Natural killer cell (primary cell): ENCODE data around the gene SORCS1. TPM values are rescaled to one million over a fixed set of nuclear protein-coding genes. Genes with fewer than 3 reads are reported as not detected.

Experiments used
- ATAC-seq, 3 donors: fragments of 150-1000 bp in 2 of 3; fragments of 200-7000 bp in 1 of 3; cut with Tn5 transposase; 1 replicate in 1 of 3; 2 replicates in 2 of 3; pipeline ENCODE4 v1.10.0; 2021; ENCODE audit warnings: mild to moderate bottlenecking in 2 of 3, moderate library complexity in 2 of 3
- DNase-seq, 2 donors: peaks; one replicate each; pipeline versions ENCODE4 v3.0.0 to v3.0.0-alpha.2; 2013 to 2021; ENCODE audit warnings: mixed read lengths in 1 of 2
- H3K27ac ChIP-seq: one replicate; pipeline ENCODE4 v1.5.1; 2013; ENCODE audit warnings: mild to moderate bottlenecking, low read length
- H3K27me3 ChIP-seq: one replicate; pipeline ENCODE4 v1.6.1; 2013; ENCODE audit warnings: low read length; ENCODE audit not compliant: control insufficient read depth, insufficient read depth
- H3K36me3 ChIP-seq: one replicate; pipeline ENCODE4 v1.6.1; 2013; ENCODE audit warnings: low read length; ENCODE audit not compliant: control insufficient read depth, insufficient read depth
- H3K4me1 ChIP-seq: one replicate; pipeline ENCODE4 v1.6.1; 2013; ENCODE audit warnings: low read length; ENCODE audit not compliant: control insufficient read depth, insufficient read depth
- H3K4me3 ChIP-seq: one replicate; pipeline ENCODE4 v1.5.1; 2013; ENCODE audit warnings: low read length
- H3K9me3 ChIP-seq: one replicate; pipeline ENCODE4 v1.6.1; 2013; ENCODE audit warnings: low read length; ENCODE audit not compliant: control insufficient read depth, insufficient read depth
- H3K27ac Mint-ChIP-seq, 2 donors: one replicate each; pipeline ENCODE4 v1.8.0; 2022; ENCODE audit warnings: mild to moderate bottlenecking in 2 of 2, mixed read lengths in 2 of 2, moderate library complexity in 1 of 2
- H3K27me3 Mint-ChIP-seq, 2 donors: one replicate each; pipeline ENCODE4 v1.8.0; 2022; ENCODE audit warnings: low read depth in 2 of 2, mixed read lengths in 2 of 2
- H3K36me3 Mint-ChIP-seq: one replicate; pipeline ENCODE4 v1.8.0; 2022; ENCODE audit warnings: mixed read lengths
- H3K4me1 Mint-ChIP-seq, 2 donors: one replicate each; pipeline ENCODE4 v1.8.0; 2022; ENCODE audit warnings: mixed read lengths in 2 of 2
- H3K4me3 Mint-ChIP-seq: one replicate; pipeline ENCODE4 v1.8.0; 2022; ENCODE audit warnings: mild to moderate bottlenecking, moderate library complexity, mixed read lengths
- H3K9me3 Mint-ChIP-seq, 2 donors: one replicate each; pipeline ENCODE4 v1.8.0; 2022; ENCODE audit warnings: mixed read lengths in 2 of 2
- WGBS: methylation state at CpG from one replicate; pipeline ENCODE4 v1.1.7; 2013; ENCODE audit warnings: missing lambda C conversion rate; ENCODE audit not compliant: insufficient coverage; 5-methylcytosine and 5-hydroxymethylcytosine counted together
- intact Hi-C: fragments of 100-400 bp; cut with micrococcal nuclease; formaldehyde crosslinking; loops from one replicate; pipeline ENCODE4 v1.14.2; 2022
- total RNA-seq, 4 donors: library from RNA; stranded (reverse); fragments of 120-200 nt in 1 of 4; gene quantifications; one replicate each; pipeline versions ENCODE4 v1.2.3 to v1.2.4, GENCODE V29; 2013 to 2022
- TF ChIP-seq, protein P1 (sequence below): fragments of 200-600 bp; IDR thresholded peaks from one replicate; pipeline ENCODE4 v1.8.0; 2022; ENCODE audit warnings: antibody characterized with exemption

The SORCS1 gene
- total RNA-seq, 3 donors from 2014 or later (not counting 1 experiment from before 2014, with no cell fraction given) = not detected

DNA sequence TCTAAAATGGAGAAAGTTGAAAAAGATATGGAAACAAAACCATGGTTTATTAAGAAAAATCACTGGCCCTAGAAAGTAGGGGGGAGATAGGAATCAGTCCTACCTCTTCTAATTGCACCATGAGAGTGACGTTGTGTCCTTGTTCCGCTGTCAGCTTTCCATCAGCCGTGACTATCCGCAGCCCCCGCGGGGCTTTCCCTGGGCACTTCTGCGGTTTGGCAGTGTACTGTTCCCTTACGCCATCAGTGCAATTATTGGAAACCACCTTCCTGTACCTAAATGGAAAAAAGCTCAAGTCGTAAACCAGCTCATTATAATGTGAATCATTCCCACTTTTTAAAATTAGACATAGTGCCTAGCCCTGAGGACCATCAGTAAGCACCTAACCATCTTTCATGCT lies 512.2 kb downstream of the SORCS1 start:
- ATAC-seq (no peak), DNase-seq (no peak)
- Mint-ChIP-seq H3K27ac (no peak overlapping the region), H3K27me3 (peaks cover 0 to 5% of the 10 kb centered on the region in 2 donors), H3K36me3 (no peaks in the 10 kb centered on the region), H3K4me3 (no peak overlapping the region), H3K4me1 (no peaks in the 10 kb centered on the region), H3K9me3 (no peaks in the 10 kb centered on the region)
- H3K4me1 ChIP-seq = no peaks in the 10 kb centered on the region
- no peaks in the 10 kb centered on the region for H3K27me3 ChIP-seq
- 93% methylated on average over 9 of the region's 9 CpGs for WGBS
- intact Hi-C loops = loop anchor here (10.0 kb wide), 1 partner anchor 57 kb away; no protein-coding TSS in a partner anchor
- H3K27ac ChIP-seq = no peak overlapping the region
- no peak overlapping the region for H3K4me3 ChIP-seq
- no peaks in the 10 kb centered on the region for H3K36me3 ChIP-seq
- TF ChIP-seq, protein P1, sequence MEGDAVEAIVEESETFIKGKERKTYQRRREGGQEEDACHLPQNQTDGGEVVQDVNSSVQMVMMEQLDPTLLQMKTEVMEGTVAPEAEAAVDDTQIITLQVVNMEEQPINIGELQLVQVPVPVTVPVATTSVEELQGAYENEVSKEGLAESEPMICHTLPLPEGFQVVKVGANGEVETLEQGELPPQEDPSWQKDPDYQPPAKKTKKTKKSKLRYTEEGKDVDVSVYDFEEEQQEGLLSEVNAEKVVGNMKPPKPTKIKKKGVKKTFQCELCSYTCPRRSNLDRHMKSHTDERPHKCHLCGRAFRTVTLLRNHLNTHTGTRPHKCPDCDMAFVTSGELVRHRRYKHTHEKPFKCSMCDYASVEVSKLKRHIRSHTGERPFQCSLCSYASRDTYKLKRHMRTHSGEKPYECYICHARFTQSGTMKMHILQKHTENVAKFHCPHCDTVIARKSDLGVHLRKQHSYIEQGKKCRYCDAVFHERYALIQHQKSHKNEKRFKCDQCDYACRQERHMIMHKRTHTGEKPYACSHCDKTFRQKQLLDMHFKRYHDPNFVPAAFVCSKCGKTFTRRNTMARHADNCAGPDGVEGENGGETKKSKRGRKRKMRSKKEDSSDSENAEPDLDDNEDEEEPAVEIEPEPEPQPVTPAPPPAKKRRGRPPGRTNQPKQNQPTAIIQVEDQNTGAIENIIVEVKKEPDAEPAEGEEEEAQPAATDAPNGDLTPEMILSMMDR = no peak
- no peaks in the 10 kb centered on the region for H3K9me3 ChIP-seq

DNA sequence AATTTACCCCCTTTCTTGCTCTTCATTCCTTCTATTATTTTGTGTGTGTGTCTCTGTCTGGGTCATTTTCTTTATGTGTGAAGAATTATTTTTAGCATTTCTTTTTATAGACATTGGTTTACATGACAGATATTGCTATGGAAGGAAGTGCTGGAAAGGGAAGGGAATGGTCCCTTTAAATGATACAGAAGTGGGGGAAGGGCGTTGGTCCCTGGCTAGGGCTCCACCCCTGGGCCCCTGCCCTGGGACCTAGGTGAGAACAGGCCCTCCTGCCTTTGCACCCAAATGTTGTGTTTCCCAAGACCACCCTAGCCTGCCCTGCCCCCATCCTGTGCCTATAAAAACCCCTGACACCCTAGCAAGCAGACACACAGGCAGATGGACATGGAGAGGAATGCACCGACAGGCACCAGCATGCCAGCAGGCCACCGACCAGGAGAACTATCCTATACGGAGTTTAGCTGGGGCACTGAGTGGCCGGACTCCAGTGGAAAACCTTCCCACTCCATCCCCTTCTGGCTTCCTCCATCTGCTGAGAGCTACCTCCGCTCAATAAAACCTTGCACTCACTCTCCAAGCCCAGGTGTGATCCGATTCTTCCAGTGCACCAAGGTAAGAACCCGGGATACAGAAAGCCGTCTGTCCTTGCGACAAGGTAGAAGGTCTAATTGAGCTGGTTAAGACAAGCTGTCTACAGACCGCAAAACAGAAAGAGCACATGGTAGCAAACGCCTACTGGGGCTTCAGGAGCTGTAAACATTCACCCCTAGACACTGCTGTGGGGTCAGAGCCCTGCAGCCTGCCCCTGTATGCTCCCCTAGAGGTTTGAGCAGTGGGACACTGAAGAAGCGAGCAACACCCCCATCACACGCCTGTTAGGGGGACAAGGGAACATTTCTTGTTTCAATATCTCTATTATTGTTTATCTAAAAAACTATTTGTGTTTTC lies 515.7 kb downstream of the SORCS1 start:
- Mint-ChIP-seq H3K9me3 (no peaks in the 10 kb centered on the region), H3K27me3 (peaks cover 0 to 5% of the 10 kb centered on the region in 2 donors), H3K4me3 (no peak overlapping the region), H3K4me1 (no peaks in the 10 kb centered on the region), H3K36me3 (no peaks in the 10 kb centered on the region), H3K27ac (no peak overlapping the region)
- Histone ChIP-seq H3K27me3 (no peaks in the 10 kb centered on the region), H3K36me3 (no peaks in the 10 kb centered on the region), H3K4me1 (no peaks in the 10 kb centered on the region), H3K9me3 (no peaks in the 10 kb centered on the region), H3K27ac (no peak overlapping the region), H3K4me3 (no peak overlapping the region)
- ATAC-seq (no peak), DNase-seq (no peak)
- TF ChIP-seq, protein P1 = no peak
- 78% methylated on average over 12 of the region's 14 CpGs for WGBS
- intact Hi-C loops = no loop called here

DNA sequence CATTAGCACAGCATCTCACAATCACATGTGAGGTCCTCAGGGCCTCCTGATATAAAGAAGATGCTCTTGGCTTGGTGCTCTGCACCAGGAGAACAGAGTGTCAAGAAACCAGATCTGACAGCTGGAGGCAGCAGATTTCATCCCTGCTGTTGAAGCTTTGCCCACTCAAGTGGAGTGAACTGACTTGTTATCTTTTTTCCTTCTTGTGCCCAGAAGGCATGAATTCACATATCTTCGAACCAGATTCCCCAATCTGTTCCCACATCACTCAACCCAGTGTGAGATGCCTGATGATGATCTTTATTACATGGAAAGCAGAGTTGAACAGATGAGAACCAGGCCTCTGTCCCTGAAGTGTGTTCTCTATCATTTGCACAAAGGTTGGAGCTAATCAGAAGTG lies 521.0 kb downstream of the SORCS1 start:
- 67% methylated on average over 1 of the region's 1 CpG for WGBS

More for the DNA sequence above, 521.0 kb downstream of the SORCS1 start:
- Histone ChIP-seq H3K27ac (no peak overlapping the region), H3K36me3 (no peaks in the 10 kb centered on the region), H3K27me3 (no peaks in the 10 kb centered on the region), H3K9me3 (no peaks in the 10 kb centered on the region), H3K4me3 (no peak overlapping the region), H3K4me1 (no peaks in the 10 kb centered on the region)
- TF ChIP-seq, protein P1 = no peak
- no peaks in the 10 kb centered on the region for H3K4me1 Mint-ChIP-seq
- ATAC-seq = no peak
- intact Hi-C loops = no loop called here
- H3K9me3 Mint-ChIP-seq = no peaks in the 10 kb centered on the region
- no peak for DNase-seq
- no peak overlapping the region for H3K27ac Mint-ChIP-seq
- H3K27me3 Mint-ChIP-seq = no peaks in the 10 kb centered on the region
- no peak overlapping the region for H3K4me3 Mint-ChIP-seq
- H3K36me3 Mint-ChIP-seq = no peaks in the 10 kb centered on the region
